HepG2 (cell line): ENCODE results near the gene JAK1. TPM values are rescaled to one million over a fixed set of nuclear protein-coding genes. Genes with fewer than 3 reads are reported as not detected.

ENCODE experiments used
- ATAC-seq: fragments of 200-7000 bp; cut with Tn5 transposase; 3 replicates; pipeline ENCODE4 v1.9.1; 2020; ENCODE audit warnings: mild to moderate bottlenecking, moderate library complexity
- BruUV-seq: library from RNA; stranded (reverse); fragments of 400-500 nt; replicated peaks from 2 replicates; lab custom pipeline; 2021; lab: Mats Ljungman, UMichigan
- CTCF ChIA-PET: fragments of 300-600 bp; formaldehyde crosslinking; extraction: SDS; loops from one replicate; lab custom pipeline; 2021; ENCODE audit warnings: low total read pairs, inconsistent platforms, low intra/inter-chr PET ratio; lab: Yijun Ruan, JAX
- POLR2A ChIA-PET: fragments of 350-600 bp; sonication (Branson Sonifier 250); formaldehyde crosslinking; loops from one replicate; lab custom pipeline; 2020; ENCODE audit warnings: antibody characterized with exemption, inconsistent platforms; lab: Yijun Ruan, JAX
- DNase-seq: peaks from one replicate; pipeline ENCODE4 v3.0.0-alpha.2; 2015; ENCODE audit warnings: low spot score
- FAIRE-seq: peaks from 3 replicates; lab custom pipeline; 2011; peaks lifted over from hg19 to GRCh38; lab: Jason Lieb, UNC
- H2AFZ ChIP-seq: one replicate; pipeline ENCODE4 v1.6.1; 2011; ENCODE audit warnings: low read length, inconsistent platforms
- H3K27ac ChIP-seq: fragments of 300-600 bp; 3 replicates; pipeline ENCODE4 v1.8.0; 2011; ENCODE audit warnings: mixed run types, mild to moderate bottlenecking, mixed read lengths, low read length, inconsistent platforms; ENCODE audit not compliant: insufficient read depth; ENCODE audit errors: extremely low read length
- H3K27me3 ChIP-seq, 2 experiments: fragments of 200-600 bp in 1 of 2; 2 replicates in 1 of 2; 3 replicates in 1 of 2; pipeline versions ENCODE4 v1.6.0 to v1.8.0; 2011; ENCODE audit warnings: low read length in 2 of 2, mild to moderate bottlenecking in 2 of 2, moderate library complexity in 2 of 2, inconsistent platforms in 1 of 2; ENCODE audit not compliant: insufficient read depth in 2 of 2, control insufficient read depth in 1 of 2
- H3K36me3 ChIP-seq, 2 experiments: fragments of 200-600 bp in 1 of 2; replicated peaks in 1 of 2; 2 replicates in 1 of 2; 3 replicates in 1 of 2; pipeline versions ENCODE4 v1.5.1 to v1.8.0; 2011; ENCODE audit warnings: low read length in 2 of 2, inconsistent platforms in 1 of 2; ENCODE audit not compliant: insufficient read depth in 2 of 2, control insufficient read depth in 1 of 2
- H3K4me1 ChIP-seq: 2 replicates; pipeline ENCODE4 v1.5.1; 2012; ENCODE audit warnings: low read length, inconsistent platforms; ENCODE audit not compliant: insufficient read depth
- H3K4me2 ChIP-seq: 2 replicates; pipeline ENCODE4 v1.6.0; 2011; ENCODE audit warnings: low read depth, low read length, inconsistent platforms
- H3K4me3 ChIP-seq, 3 experiments: fragments of 200-600 bp in 1 of 3; sonication (generic), shearing (Covaris generic) in 1 of 3; replicated peaks in 1 of 3; 2 replicates each; pipeline ENCODE4 v1.5.1; 2011 to 2016; ENCODE audit warnings: low read length in 3 of 3, inconsistent platforms in 2 of 3, low read depth in 2 of 3, mild to moderate bottlenecking in 2 of 3, control low read depth in 1 of 3, mixed read lengths in 1 of 3; ENCODE audit not compliant: insufficient read depth in 1 of 3
- H3K79me2 ChIP-seq: one replicate; pipeline ENCODE4 v1.6.1; 2011; ENCODE audit warnings: low read length, inconsistent platforms; ENCODE audit not compliant: insufficient read depth
- H3K9ac ChIP-seq: 2 replicates; pipeline ENCODE4 v1.6.0; 2011; ENCODE audit warnings: mild to moderate bottlenecking, low read depth, low read length, inconsistent platforms; ENCODE audit not compliant: insufficient read depth
- H3K9me3 ChIP-seq: 2 replicates; pipeline ENCODE4 v1.5.1; 2012; ENCODE audit warnings: mild to moderate bottlenecking, low read length
- H4K20me1 ChIP-seq: 2 replicates; pipeline ENCODE4 v1.6.0; 2011; ENCODE audit warnings: inconsistent platforms, mild to moderate bottlenecking, low read length, moderate library complexity; ENCODE audit not compliant: insufficient read depth
- MNT ChIP-seq: fragments of 450-650 bp; IDR thresholded peaks from 2 replicates; pipeline ENCODE4 v1.6.1; 2016
- NR2C2 ChIP-seq: sonication (generic); formaldehyde crosslinking; IDR thresholded peaks from 2 replicates; pipeline ENCODE4 v1.4.0; 2020; ENCODE audit warnings: missing genetic modification reagents, mild to moderate bottlenecking, moderate library complexity, borderline replicate concordance
- SAFB2 ChIP-seq: sonication (generic); formaldehyde crosslinking; IDR thresholded peaks from 2 replicates; pipeline ENCODE4 v1.5.1; 2020; ENCODE audit warnings: missing genetic modification reagents, low read depth, mild to moderate bottlenecking, borderline replicate concordance
- ZBTB38 ChIP-seq: sonication (generic); formaldehyde crosslinking; IDR thresholded peaks from 2 replicates; pipeline ENCODE4 v1.5.1; 2020; ENCODE audit warnings: mild to moderate bottlenecking, missing genetic modification reagents
- ZNF180 ChIP-seq: sonication (generic); formaldehyde crosslinking; IDR thresholded peaks from 2 replicates; pipeline ENCODE4 v1.4.0; 2020; ENCODE audit warnings: low read depth, missing genetic modification reagents, borderline replicate concordance
- ZNF530 ChIP-seq: sonication (generic); formaldehyde crosslinking; IDR thresholded peaks from 2 replicates; pipeline ENCODE4 v1.5.0; 2020; ENCODE audit warnings: low read depth, mild to moderate bottlenecking, missing genetic modification reagents
- WGBS: methylation state at CpG from one replicate; pipeline ENCODE4 v1.1.6; 2017; ENCODE audit warnings: low lambda C conversion rate; 5-methylcytosine and 5-hydroxymethylcytosine counted together
- in situ Hi-C: cut with HindIII; loops from 2 replicates; pipeline ENCODE4 v1.10.0; 2017; ENCODE audit warnings: low pct_unique_long_range_greater_than_20kb; ENCODE audit not compliant: extremely low pct_ligation_motif_present
- intact Hi-C: fragments of 100-400 bp; cut with micrococcal nuclease; formaldehyde crosslinking; loops from one replicate; pipeline ENCODE4 v1.10.0; 2022; ENCODE audit not compliant: unreplicated experiment
- polyA plus RNA-seq, 8 experiments: library from polyadenylated mRNA; depleted of rRNA in 3 of 8; stranded (reverse) in 7 of 8; unstranded in 1 of 8; fragments of >200 nt; fragmentation: Illumina TruSeq in 4 of 8; extraction: Trizol in 4 of 8; gene quantifications; 2 replicates each; pipeline versions ENCODE4 v1.2.1 to v1.2.3, GENCODE V29; 2011 to 2016; ENCODE audit warnings: low read depth in 4 of 8, missing spikeins in 1 of 8, mixed read lengths in 1 of 8; ENCODE audit not compliant: insufficient read depth in 1 of 8
- total RNA-seq, 5 experiments: library from RNA; depleted of rRNA; stranded (reverse); fragments of >200 nt; fragmentation: Illumina TruSeq; extraction: Trizol; gene quantifications; 2 replicates each; pipeline ENCODE4 v1.2.3, GENCODE V29; 2016; ENCODE audit warnings: low read depth in 1 of 5
- TF ChIP-seq, protein P1 (sequence below): sonication (generic); formaldehyde crosslinking; IDR thresholded peaks from one replicate; pipeline ENCODE4 v1.5.1; 2020; ENCODE audit warnings: mild to moderate bottlenecking, missing genetic modification reagents; ENCODE audit errors: not compliant biosample characterization

The JAK1 gene
- total and polyA plus RNA-seq, 2 of the 13 experiments (the other 11 are each of a cell fraction or from before 2014, with no cell fraction given): 23.9 to 42.4 TPM

DNA sequence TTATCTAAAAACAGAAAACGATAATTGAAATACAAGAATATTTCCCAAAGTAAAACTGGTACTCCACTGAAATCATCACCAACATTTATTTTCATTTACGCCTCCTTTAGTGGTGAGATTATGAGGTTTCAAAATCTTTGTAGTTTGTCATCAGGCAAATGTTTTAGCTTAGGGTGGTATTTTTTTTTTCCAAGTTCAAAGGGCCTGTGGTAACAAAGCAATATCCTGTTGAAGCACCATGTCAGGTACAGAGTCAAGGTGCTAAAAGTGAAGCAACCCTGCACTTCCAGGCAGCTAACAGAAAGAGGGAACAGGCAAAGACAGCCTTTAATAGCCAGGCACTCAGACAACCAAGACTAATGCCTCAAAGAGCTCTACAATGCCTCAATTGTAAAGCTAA is 89.2 kb downstream of the JAK1 start (continued):
- TF ChIP-seq, protein P1, sequence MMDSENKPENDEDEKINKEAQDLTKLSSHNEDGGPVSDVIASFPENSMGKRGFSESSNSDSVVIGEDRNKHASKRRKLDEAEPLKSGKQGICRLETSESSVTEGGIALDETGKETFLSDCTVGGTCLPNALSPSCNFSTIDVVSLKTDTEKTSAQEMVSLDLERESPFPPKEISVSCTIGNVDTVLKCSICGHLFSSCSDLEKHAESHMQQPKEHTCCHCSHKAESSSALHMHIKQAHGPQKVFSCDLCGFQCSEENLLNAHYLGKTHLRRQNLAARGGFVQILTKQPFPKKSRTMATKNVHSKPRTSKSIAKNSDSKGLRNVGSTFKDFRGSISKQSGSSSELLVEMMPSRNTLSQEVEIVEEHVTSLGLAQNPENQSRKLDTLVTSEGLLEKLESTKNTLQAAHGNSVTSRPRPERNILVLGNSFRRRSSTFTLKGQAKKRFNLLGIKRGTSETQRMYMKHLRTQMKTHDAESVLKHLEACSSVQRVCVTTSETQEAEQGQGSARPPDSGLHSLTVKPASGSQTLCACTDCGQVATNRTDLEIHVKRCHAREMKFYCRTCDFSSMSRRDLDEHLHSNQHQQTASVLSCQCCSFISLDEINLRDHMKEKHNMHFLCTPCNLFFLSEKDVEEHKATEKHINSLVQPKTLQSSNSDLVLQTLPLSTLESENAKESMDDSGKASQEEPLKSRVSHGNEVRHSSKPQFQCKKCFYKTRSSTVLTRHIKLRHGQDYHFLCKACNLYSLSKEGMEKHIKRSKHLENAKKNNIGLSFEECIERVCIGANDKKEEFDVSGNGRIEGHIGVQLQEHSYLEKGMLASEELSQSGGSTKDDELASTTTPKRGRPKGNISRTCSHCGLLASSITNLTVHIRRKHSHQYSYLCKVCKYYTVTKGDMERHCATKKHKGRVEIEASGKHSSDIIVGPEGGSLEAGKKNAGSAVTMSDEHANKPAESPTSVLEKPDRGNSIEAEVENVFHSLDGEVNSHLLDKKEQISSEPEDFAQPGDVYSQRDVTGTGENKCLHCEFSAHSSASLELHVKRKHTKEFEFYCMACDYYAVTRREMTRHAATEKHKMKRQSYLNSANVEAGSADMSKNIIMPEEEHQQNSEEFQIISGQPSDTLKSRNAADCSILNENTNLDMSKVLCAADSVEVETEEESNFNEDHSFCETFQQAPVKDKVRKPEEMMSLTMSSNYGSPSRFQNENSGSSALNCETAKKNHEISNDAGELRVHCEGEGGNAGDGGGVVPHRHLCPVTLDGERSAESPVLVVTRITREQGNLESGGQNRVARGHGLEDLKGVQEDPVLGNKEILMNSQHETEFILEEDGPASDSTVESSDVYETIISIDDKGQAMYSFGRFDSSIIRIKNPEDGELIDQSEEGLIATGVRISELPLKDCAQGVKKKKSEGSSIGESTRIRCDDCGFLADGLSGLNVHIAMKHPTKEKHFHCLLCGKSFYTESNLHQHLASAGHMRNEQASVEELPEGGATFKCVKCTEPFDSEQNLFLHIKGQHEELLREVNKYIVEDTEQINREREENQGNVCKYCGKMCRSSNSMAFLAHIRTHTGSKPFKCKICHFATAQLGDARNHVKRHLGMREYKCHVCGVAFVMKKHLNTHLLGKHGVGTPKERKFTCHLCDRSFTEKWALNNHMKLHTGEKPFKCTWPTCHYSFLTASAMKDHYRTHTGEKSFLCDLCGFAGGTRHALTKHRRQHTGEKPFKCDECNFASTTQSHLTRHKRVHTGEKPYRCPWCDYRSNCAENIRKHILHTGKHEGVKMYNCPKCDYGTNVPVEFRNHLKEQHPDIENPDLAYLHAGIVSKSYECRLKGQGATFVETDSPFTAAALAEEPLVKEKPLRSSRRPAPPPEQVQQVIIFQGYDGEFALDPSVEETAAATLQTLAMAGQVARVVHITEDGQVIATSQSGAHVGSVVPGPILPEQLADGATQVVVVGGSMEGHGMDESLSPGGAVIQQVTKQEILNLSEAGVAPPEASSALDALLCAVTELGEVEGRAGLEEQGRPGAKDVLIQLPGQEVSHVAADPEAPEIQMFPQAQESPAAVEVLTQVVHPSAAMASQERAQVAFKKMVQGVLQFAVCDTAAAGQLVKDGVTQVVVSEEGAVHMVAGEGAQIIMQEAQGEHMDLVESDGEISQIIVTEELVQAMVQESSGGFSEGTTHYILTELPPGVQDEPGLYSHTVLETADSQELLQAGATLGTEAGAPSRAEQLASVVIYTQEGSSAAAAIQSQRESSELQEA: no peak
- TF ChIP-seq, all 625 proteins: peak for 0

DNA sequence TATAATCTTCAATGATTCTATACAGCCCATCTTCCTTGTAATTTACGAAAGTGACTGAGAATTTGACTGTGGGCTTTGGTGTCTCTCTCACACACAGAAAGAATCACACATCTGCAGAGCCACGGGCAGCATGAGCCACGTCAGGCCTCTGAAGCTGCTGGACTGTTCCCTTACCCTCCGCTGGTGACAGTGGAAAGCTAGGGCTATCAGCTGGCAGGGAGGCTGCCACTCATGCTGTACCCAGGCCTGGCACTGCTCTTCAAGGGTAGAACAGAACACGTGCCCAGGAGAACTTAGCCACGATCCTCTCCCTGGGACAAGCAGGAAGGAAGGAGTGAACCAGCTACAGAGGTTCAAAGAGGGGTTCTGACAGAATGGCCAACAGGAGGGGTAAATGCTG is 90.7 kb downstream of the JAK1 start:
- no peak overlapping the region for H3K4me2 ChIP-seq
- no peak overlapping the region for H3K4me3 ChIP-seq
- H3K36me3 ChIP-seq: peaks cover 31 to 67% of the 10 kb centered on the region in 2 experiments
- ChIA-PET CTCF (no interaction called here), POLR2A (no interaction called here)
- in situ Hi-C loops: no loop called here
- H2AFZ ChIP-seq: no peak overlapping the region
- ATAC-seq (no peak), DNase-seq (no peak), FAIRE-seq (no peak)
- no peak overlapping the region for H3K27ac ChIP-seq
- TF ChIP-seq ZNF530 (CRISPR knock-in tag): no peak
- no peak for TF ChIP-seq ZNF180 (CRISPR knock-in tag)
- TF ChIP-seq ZBTB38 (CRISPR knock-in tag): no peak
- no peak for TF ChIP-seq SAFB2 (CRISPR knock-in tag)
- TF ChIP-seq NR2C2 (CRISPR knock-in tag): no peak
- TF ChIP-seq MNT: no peak
- WGBS: 83% methylated on average over 6 of the region's 6 CpGs
- H3K27me3 ChIP-seq: no peaks in the 10 kb centered on the region
- H4K20me1 ChIP-seq: no peaks in the 10 kb centered on the region
- intact Hi-C loops: no loop called here
- no TSS peak for BruUV-seq
- no peaks in the 10 kb centered on the region for H3K9me3 ChIP-seq
- 0 out of 2 replicates have a peak, but pooled peaks cover 5% of the 10 kb centered on the region for H3K4me1 ChIP-seq
- no peak overlapping the region for H3K9ac ChIP-seq
- H3K79me2 ChIP-seq: no peaks in the 10 kb centered on the region
